SK-N-SH treated with all-trans-retinoic acid at 6 μM for 48 hours (cell line): ENCODE results near the gene LARP4B.

Source experiments
- ATAC-seq: fragments of 200-7000 bp; cut with Tn5 transposase; 3 replicates; pipeline ENCODE4 v1.9.1; 2020; ENCODE audit warnings: mild to moderate bottlenecking, moderate library complexity
- ARNTL ChIP-seq: fragments of 450-650 bp; formaldehyde crosslinking; IDR thresholded peaks from 2 replicates; pipeline ENCODE4 v1.5.0; 2020; ENCODE audit warnings: low read depth, mild to moderate bottlenecking, moderate library complexity, borderline replicate concordance
- BACH2 ChIP-seq: fragments of 250-450 bp; sonication (Bioruptor Pico); IDR thresholded peaks from 2 replicates; pipeline ENCODE4 v1.9.0; 2021; ENCODE audit warnings: mild to moderate bottlenecking, borderline replicate concordance
- CSDC2 ChIP-seq: fragments of 250-450 bp; sonication (Bioruptor Pico); IDR thresholded peaks from 2 replicates; pipeline ENCODE4 v1.5.0; 2020; ENCODE audit warnings: mild to moderate bottlenecking, moderate library complexity
- CSRNP3 ChIP-seq: fragments of 250-450 bp; sonication (Bioruptor Pico); IDR thresholded peaks from 2 replicates; pipeline ENCODE4 v1.5.1; 2021; ENCODE audit warnings: mild to moderate bottlenecking, moderate library complexity
- ESRRG ChIP-seq: fragments of 250-450 bp; sonication (Bioruptor Pico); IDR thresholded peaks from 2 replicates; pipeline ENCODE4 v1.6.1; 2021; ENCODE audit warnings: mild to moderate bottlenecking
- GLIS3 ChIP-seq: fragments of 250-450 bp; sonication (Bioruptor Pico); IDR thresholded peaks from 2 replicates; pipeline ENCODE4 v1.5.0; 2020; ENCODE audit warnings: mild to moderate bottlenecking, moderate library complexity
- ISL1 ChIP-seq: fragments of 250-450 bp; sonication (Bioruptor Pico); IDR thresholded peaks from 2 replicates; pipeline ENCODE4 v2.1.2; 2022; ENCODE audit warnings: mild to moderate bottlenecking, moderate library complexity
- OSR1 ChIP-seq: fragments of 250-450 bp; sonication (Bioruptor Pico); IDR thresholded peaks from 2 replicates; pipeline ENCODE4 v1.8.0; 2022; ENCODE audit warnings: moderate library complexity, mild to moderate bottlenecking, inconsistent platforms
- POU6F1 ChIP-seq: fragments of 250-450 bp; sonication (Bioruptor Pico); IDR thresholded peaks from 2 replicates; pipeline ENCODE4 v1.8.0; 2021; ENCODE audit warnings: low read depth, mild to moderate bottlenecking, moderate library complexity, borderline replicate concordance
- PPARA ChIP-seq: fragments of 250-450 bp; sonication (Bioruptor Pico); IDR thresholded peaks from 2 replicates; pipeline ENCODE4 v1.5.0; 2020; ENCODE audit warnings: mild to moderate bottlenecking, borderline replicate concordance
- RARB ChIP-seq: fragments of 250-450 bp; sonication (Bioruptor Pico); IDR thresholded peaks from 2 replicates; pipeline ENCODE4 v1.8.0; 2021; ENCODE audit warnings: mild to moderate bottlenecking, moderate library complexity
- SNAI2 ChIP-seq: fragments of 250-450 bp; sonication (Bioruptor Pico); IDR thresholded peaks from 2 replicates; pipeline ENCODE4 v1.5.0; 2020; ENCODE audit warnings: mild to moderate bottlenecking, moderate library complexity
- TCF4 ChIP-seq: fragments of 250-450 bp; sonication (Bioruptor Pico); IDR thresholded peaks from 2 replicates; pipeline ENCODE4 v1.8.0; 2021; ENCODE audit warnings: mild to moderate bottlenecking, moderate library complexity, borderline replicate concordance
- TOX ChIP-seq: fragments of 250-450 bp; sonication (Bioruptor Pico); IDR thresholded peaks from 2 replicates; pipeline ENCODE4 v1.8.0; 2021; ENCODE audit warnings: mild to moderate bottlenecking, moderate library complexity, borderline replicate concordance
- ZC3H10 ChIP-seq: fragments of 250-450 bp; sonication (Bioruptor Pico); IDR thresholded peaks from 2 replicates; pipeline ENCODE4 v1.5.1; 2021; ENCODE audit warnings: mild to moderate bottlenecking, moderate library complexity
- ZFP3 ChIP-seq: fragments of 250-450 bp; sonication (Bioruptor Pico); IDR thresholded peaks from 2 replicates; pipeline ENCODE4 v1.5.0; 2020; ENCODE audit warnings: mild to moderate bottlenecking, moderate library complexity
- ZNF565 ChIP-seq: fragments of 450-650 bp; formaldehyde crosslinking; conservative IDR thresholded peaks from 2 replicates; pipeline ENCODE4 v1.5.0; 2020; ENCODE audit warnings: low read depth, mild to moderate bottlenecking, moderate library complexity
- ZNF70 ChIP-seq: fragments of 450-650 bp; formaldehyde crosslinking; IDR thresholded peaks from 2 replicates; pipeline ENCODE4 v1.5.0; 2020; ENCODE audit warnings: mild to moderate bottlenecking, moderate library complexity
- ZNF8 ChIP-seq: fragments of 450-650 bp; formaldehyde crosslinking; IDR thresholded peaks from 2 replicates; pipeline ENCODE4 v1.5.0; 2020; ENCODE audit warnings: mild to moderate bottlenecking, moderate library complexity
- TF ChIP-seq, protein P1 (sequence below): fragments of 250-450 bp; sonication (Bioruptor Pico); IDR thresholded peaks from 2 replicates; pipeline ENCODE4 v1.5.1; 2020; ENCODE audit warnings: low read depth, mild to moderate bottlenecking, moderate library complexity
- TF ChIP-seq, protein P2 (sequence below): fragments of 250-450 bp; sonication (Bioruptor Pico); IDR thresholded peaks from 2 replicates; pipeline ENCODE4 v1.5.0; 2020; ENCODE audit warnings: mild to moderate bottlenecking, moderate library complexity

The LARP4B gene

DNA sequence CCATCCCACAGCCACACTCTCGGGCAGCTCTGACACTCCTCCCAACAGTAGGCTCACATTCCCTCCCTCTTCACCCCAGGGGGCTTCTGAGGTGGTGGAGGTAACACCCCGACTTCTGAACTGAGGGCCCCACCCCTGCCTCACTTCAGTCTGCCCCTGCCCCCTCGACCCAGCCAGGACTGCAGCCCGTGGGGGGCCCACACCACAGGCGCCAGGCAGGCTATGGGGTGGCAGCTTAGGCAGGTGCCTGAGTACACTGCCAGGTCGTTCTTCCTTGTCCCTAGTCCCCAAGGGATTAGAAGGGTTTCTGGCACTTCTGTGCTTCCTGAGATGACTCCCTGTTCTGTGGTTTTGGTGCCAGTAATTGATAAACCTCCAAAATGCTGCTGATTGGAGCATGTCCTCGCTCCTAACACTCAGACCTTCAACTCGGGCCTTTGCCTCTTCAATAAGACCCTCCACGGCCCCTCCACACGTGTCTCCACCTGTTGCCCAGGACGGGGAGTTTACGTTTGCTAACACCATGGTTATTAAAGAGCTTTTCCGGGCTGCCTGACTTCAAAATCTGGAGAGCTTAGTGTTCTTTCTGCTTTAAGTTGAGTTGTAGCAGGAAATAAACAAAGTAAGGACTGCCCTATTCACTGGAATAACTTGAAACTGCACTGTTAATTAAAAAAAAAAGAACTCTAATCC is 23.8 kb upstream of the LARP4B start:
- TF ChIP-seq, protein P1, sequence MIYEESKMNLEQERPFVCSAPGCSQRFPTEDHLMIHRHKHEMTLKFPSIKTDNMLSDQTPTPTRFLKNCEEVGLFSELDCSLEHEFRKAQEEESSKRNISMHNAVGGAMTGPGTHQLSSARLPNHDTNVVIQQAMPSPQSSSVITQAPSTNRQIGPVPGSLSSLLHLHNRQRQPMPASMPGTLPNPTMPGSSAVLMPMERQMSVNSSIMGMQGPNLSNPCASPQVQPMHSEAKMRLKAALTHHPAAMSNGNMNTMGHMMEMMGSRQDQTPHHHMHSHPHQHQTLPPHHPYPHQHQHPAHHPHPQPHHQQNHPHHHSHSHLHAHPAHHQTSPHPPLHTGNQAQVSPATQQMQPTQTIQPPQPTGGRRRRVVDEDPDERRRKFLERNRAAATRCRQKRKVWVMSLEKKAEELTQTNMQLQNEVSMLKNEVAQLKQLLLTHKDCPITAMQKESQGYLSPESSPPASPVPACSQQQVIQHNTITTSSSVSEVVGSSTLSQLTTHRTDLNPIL: no peak
- no peak for ATAC-seq

- no peak for ATAC-seq
- TF ChIP-seq RARB (CRISPR knock-in tag): no peak
- TF ChIP-seq ZNF565: no peak
- no peak for TF ChIP-seq GLIS3 (CRISPR knock-in tag)
- TF ChIP-seq SNAI2 (CRISPR knock-in tag): no peak
- TF ChIP-seq ESRRG (CRISPR knock-in tag): no peak
- TF ChIP-seq ISL1 (CRISPR knock-in tag): no peak
- no peak for TF ChIP-seq OSR1
- no peak for TF ChIP-seq ZC3H10
- TF ChIP-seq CSRNP3 (CRISPR knock-in tag): no peak
- TF ChIP-seq TCF4 (CRISPR knock-in tag): no peak
- no peak for TF ChIP-seq ZNF8 (CRISPR knock-in tag)
- no peak for TF ChIP-seq BACH2 (CRISPR knock-in tag)
- no peak for TF ChIP-seq CSDC2 (CRISPR knock-in tag)
These were observed 22.9 kb upstream of the LARP4B start for GRCh38 chr10:954396-954795.

- no peak for ATAC-seq
- no peak for TF ChIP-seq ZNF70 (CRISPR knock-in tag)
- no peak for TF ChIP-seq PPARA (CRISPR knock-in tag)
- TF ChIP-seq, protein P2, sequence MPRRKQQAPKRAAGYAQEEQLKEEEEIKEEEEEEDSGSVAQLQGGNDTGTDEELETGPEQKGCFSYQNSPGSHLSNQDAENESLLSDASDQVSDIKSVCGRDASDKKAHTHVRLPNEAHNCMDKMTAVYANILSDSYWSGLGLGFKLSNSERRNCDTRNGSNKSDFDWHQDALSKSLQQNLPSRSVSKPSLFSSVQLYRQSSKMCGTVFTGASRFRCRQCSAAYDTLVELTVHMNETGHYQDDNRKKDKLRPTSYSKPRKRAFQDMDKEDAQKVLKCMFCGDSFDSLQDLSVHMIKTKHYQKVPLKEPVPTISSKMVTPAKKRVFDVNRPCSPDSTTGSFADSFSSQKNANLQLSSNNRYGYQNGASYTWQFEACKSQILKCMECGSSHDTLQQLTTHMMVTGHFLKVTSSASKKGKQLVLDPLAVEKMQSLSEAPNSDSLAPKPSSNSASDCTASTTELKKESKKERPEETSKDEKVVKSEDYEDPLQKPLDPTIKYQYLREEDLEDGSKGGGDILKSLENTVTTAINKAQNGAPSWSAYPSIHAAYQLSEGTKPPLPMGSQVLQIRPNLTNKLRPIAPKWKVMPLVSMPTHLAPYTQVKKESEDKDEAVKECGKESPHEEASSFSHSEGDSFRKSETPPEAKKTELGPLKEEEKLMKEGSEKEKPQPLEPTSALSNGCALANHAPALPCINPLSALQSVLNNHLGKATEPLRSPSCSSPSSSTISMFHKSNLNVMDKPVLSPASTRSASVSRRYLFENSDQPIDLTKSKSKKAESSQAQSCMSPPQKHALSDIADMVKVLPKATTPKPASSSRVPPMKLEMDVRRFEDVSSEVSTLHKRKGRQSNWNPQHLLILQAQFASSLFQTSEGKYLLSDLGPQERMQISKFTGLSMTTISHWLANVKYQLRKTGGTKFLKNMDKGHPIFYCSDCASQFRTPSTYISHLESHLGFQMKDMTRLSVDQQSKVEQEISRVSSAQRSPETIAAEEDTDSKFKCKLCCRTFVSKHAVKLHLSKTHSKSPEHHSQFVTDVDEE: no peak
- no peak for TF ChIP-seq GLIS3 (CRISPR knock-in tag)
- TF ChIP-seq ESRRG (CRISPR knock-in tag): no peak
- TF ChIP-seq SNAI2 (CRISPR knock-in tag): no peak
- no peak for TF ChIP-seq CSRNP3 (CRISPR knock-in tag)
- TF ChIP-seq ZNF8 (CRISPR knock-in tag): no peak
- TF ChIP-seq ZC3H10: no peak
- no peak for TF ChIP-seq ZNF565
- no peak for TF ChIP-seq RARB (CRISPR knock-in tag)
- TF ChIP-seq ZFP3 (CRISPR knock-in tag): no peak
- no peak for TF ChIP-seq ISL1 (CRISPR knock-in tag)
- TF ChIP-seq TCF4 (CRISPR knock-in tag): no peak
- TF ChIP-seq POU6F1 (CRISPR knock-in tag): no peak
- no peak for TF ChIP-seq ARNTL
- no peak for TF ChIP-seq CSDC2 (CRISPR knock-in tag)
These were observed 22.3 kb upstream of the LARP4B start for GRCh38 chr10:953836-954235.

GRCh38 chr10:949446-949845 is 17.9 kb upstream of the LARP4B start:
- no peak for ATAC-seq
- TF ChIP-seq CSDC2 (CRISPR knock-in tag) (no peak), ZC3H10 (no peak), SNAI2 (CRISPR knock-in tag) (no peak), ZFP3 (CRISPR knock-in tag) (no peak), ESRRG (CRISPR knock-in tag) (no peak), TOX (CRISPR knock-in tag) (no peak), ARNTL (no peak), ISL1 (CRISPR knock-in tag) (no peak), TCF4 (CRISPR knock-in tag) (no peak), POU6F1 (CRISPR knock-in tag) (no peak), CSRNP3 (CRISPR knock-in tag) (no peak), OSR1 (no peak)
